HepG2 (cell line): ENCODE results near the gene TSKU. TPM values are rescaled to one million over a fixed set of nuclear protein-coding genes. Genes with fewer than 3 reads are reported as not detected.

Source experiments
- ATAC-seq: fragments of 200-7000 bp; cut with Tn5 transposase; 3 replicates; pipeline ENCODE4 v1.9.1; 2020; ENCODE audit warnings: mild to moderate bottlenecking, moderate library complexity
- BruUV-seq: library from RNA; stranded (reverse); fragments of 400-500 nt; replicated peaks from 2 replicates; lab custom pipeline; 2021; lab: Mats Ljungman, UMichigan
- CTCF ChIA-PET: fragments of 300-600 bp; formaldehyde crosslinking; extraction: SDS; loops from one replicate; lab custom pipeline; 2021; ENCODE audit warnings: low total read pairs, inconsistent platforms, low intra/inter-chr PET ratio; lab: Yijun Ruan, JAX
- POLR2A ChIA-PET: fragments of 350-600 bp; sonication (Branson Sonifier 250); formaldehyde crosslinking; loops from one replicate; lab custom pipeline; 2020; ENCODE audit warnings: antibody characterized with exemption, inconsistent platforms; lab: Yijun Ruan, JAX
- DNase-seq: peaks from one replicate; pipeline ENCODE4 v3.0.0-alpha.2; 2015; ENCODE audit warnings: low spot score
- FAIRE-seq: peaks from 3 replicates; lab custom pipeline; 2011; peaks lifted over from hg19 to GRCh38; lab: Jason Lieb, UNC
- H2AFZ ChIP-seq: one replicate; pipeline ENCODE4 v1.6.1; 2011; ENCODE audit warnings: low read length, inconsistent platforms
- H3K27ac ChIP-seq: fragments of 300-600 bp; 3 replicates; pipeline ENCODE4 v1.8.0; 2011; ENCODE audit warnings: mixed run types, mild to moderate bottlenecking, mixed read lengths, low read length, inconsistent platforms; ENCODE audit not compliant: insufficient read depth; ENCODE audit errors: extremely low read length
- H3K27me3 ChIP-seq, 2 experiments: fragments of 200-600 bp in 1 of 2; 2 replicates in 1 of 2; 3 replicates in 1 of 2; pipeline versions ENCODE4 v1.6.0 to v1.8.0; 2011; ENCODE audit warnings: low read length in 2 of 2, mild to moderate bottlenecking in 2 of 2, moderate library complexity in 2 of 2, inconsistent platforms in 1 of 2; ENCODE audit not compliant: insufficient read depth in 2 of 2, control insufficient read depth in 1 of 2
- H3K36me3 ChIP-seq, 2 experiments: fragments of 200-600 bp in 1 of 2; replicated peaks in 1 of 2; 2 replicates in 1 of 2; 3 replicates in 1 of 2; pipeline versions ENCODE4 v1.5.1 to v1.8.0; 2011; ENCODE audit warnings: low read length in 2 of 2, inconsistent platforms in 1 of 2; ENCODE audit not compliant: insufficient read depth in 2 of 2, control insufficient read depth in 1 of 2
- H3K4me1 ChIP-seq: 2 replicates; pipeline ENCODE4 v1.5.1; 2012; ENCODE audit warnings: low read length, inconsistent platforms; ENCODE audit not compliant: insufficient read depth
- H3K4me2 ChIP-seq: 2 replicates; pipeline ENCODE4 v1.6.0; 2011; ENCODE audit warnings: low read depth, low read length, inconsistent platforms
- H3K4me3 ChIP-seq, 3 experiments: fragments of 200-600 bp in 1 of 3; sonication (generic), shearing (Covaris generic) in 1 of 3; replicated peaks in 1 of 3; 2 replicates each; pipeline ENCODE4 v1.5.1; 2011 to 2016; ENCODE audit warnings: low read length in 3 of 3, inconsistent platforms in 2 of 3, low read depth in 2 of 3, mild to moderate bottlenecking in 2 of 3, control low read depth in 1 of 3, mixed read lengths in 1 of 3; ENCODE audit not compliant: insufficient read depth in 1 of 3
- H3K79me2 ChIP-seq: one replicate; pipeline ENCODE4 v1.6.1; 2011; ENCODE audit warnings: low read length, inconsistent platforms; ENCODE audit not compliant: insufficient read depth
- H3K9ac ChIP-seq: 2 replicates; pipeline ENCODE4 v1.6.0; 2011; ENCODE audit warnings: mild to moderate bottlenecking, low read depth, low read length, inconsistent platforms; ENCODE audit not compliant: insufficient read depth
- H3K9me3 ChIP-seq: 2 replicates; pipeline ENCODE4 v1.5.1; 2012; ENCODE audit warnings: mild to moderate bottlenecking, low read length
- H4K20me1 ChIP-seq: 2 replicates; pipeline ENCODE4 v1.6.0; 2011; ENCODE audit warnings: inconsistent platforms, mild to moderate bottlenecking, low read length, moderate library complexity; ENCODE audit not compliant: insufficient read depth
- ATRX ChIP-seq: sonication (generic); formaldehyde crosslinking; IDR thresholded peaks from 2 replicates; pipeline ENCODE4 v1.4.0; 2020; ENCODE audit warnings: missing genetic modification reagents, borderline replicate concordance
- CCAR2 ChIP-seq: fragments of 200-400 bp; formaldehyde crosslinking; optimal IDR thresholded peaks from 2 replicates; pipeline ENCODE3; 2018; ENCODE audit warnings: low read depth, mild to moderate bottlenecking, low read length, moderate library complexity
- GLMP ChIP-seq: sonication (generic); formaldehyde crosslinking; IDR thresholded peaks from 2 replicates; pipeline ENCODE4 v1.9.0; 2021; ENCODE audit warnings: missing genetic modification reagents, mild to moderate bottlenecking, borderline replicate concordance
- KAT8 ChIP-seq: IDR thresholded peaks from 2 replicates; pipeline ENCODE4 v1.6.1; 2016; ENCODE audit warnings: missing genetic modification reagents, missing compliant biosample characterization
- LCORL ChIP-seq, 2 experiments: fragments of 450-650 bp in 1 of 2; sonication (generic) in 1 of 2; formaldehyde crosslinking in 1 of 2; IDR thresholded peaks; 2 replicates each; pipeline versions ENCODE4 v1.5.0 to v1.6.1; 2017 to 2020; ENCODE audit warnings: antibody characterized with exemption in 1 of 2, missing genetic modification reagents in 1 of 2
- ONECUT2 ChIP-seq: sonication (generic); formaldehyde crosslinking; IDR thresholded peaks from 2 replicates; pipeline ENCODE4 v1.4.0; 2020; ENCODE audit warnings: missing genetic modification reagents
- TRIM24 ChIP-seq: sonication (generic); formaldehyde crosslinking; IDR thresholded peaks from 2 replicates; pipeline ENCODE4 v1.8.0; 2022; ENCODE audit warnings: mild to moderate bottlenecking, missing genetic modification reagents
- ZNF205 ChIP-seq: IDR thresholded peaks from 2 replicates; pipeline ENCODE4 v1.6.1; 2018; ENCODE audit warnings: missing biosample characterization, missing genetic modification reagents
- ZNF383 ChIP-seq: sonication (generic); formaldehyde crosslinking; IDR thresholded peaks from 2 replicates; pipeline ENCODE4 v1.4.0; 2020; ENCODE audit warnings: missing genetic modification reagents, mild to moderate bottlenecking, borderline replicate concordance
- ZNF556 ChIP-seq: sonication (generic); formaldehyde crosslinking; IDR thresholded peaks from 2 replicates; pipeline ENCODE4 v1.4.0; 2020; ENCODE audit warnings: mild to moderate bottlenecking, missing genetic modification reagents, borderline replicate concordance
- ZNF562 ChIP-seq: sonication (generic); formaldehyde crosslinking; IDR thresholded peaks from 2 replicates; pipeline ENCODE4 v1.8.0; 2022; ENCODE audit warnings: missing genetic modification reagents, borderline replicate concordance
- WGBS: methylation state at CpG from one replicate; pipeline ENCODE4 v1.1.6; 2017; ENCODE audit warnings: low lambda C conversion rate; 5-methylcytosine and 5-hydroxymethylcytosine counted together
- in situ Hi-C: cut with HindIII; loops from 2 replicates; pipeline ENCODE4 v1.10.0; 2017; ENCODE audit warnings: low pct_unique_long_range_greater_than_20kb; ENCODE audit not compliant: extremely low pct_ligation_motif_present
- intact Hi-C: fragments of 100-400 bp; cut with micrococcal nuclease; formaldehyde crosslinking; loops from one replicate; pipeline ENCODE4 v1.10.0; 2022; ENCODE audit not compliant: unreplicated experiment
- polyA plus RNA-seq, 8 experiments: library from polyadenylated mRNA; depleted of rRNA in 3 of 8; stranded (reverse) in 7 of 8; unstranded in 1 of 8; fragments of >200 nt; fragmentation: Illumina TruSeq in 4 of 8; extraction: Trizol in 4 of 8; gene quantifications; 2 replicates each; pipeline versions ENCODE4 v1.2.1 to v1.2.3, GENCODE V29; 2011 to 2016; ENCODE audit warnings: low read depth in 4 of 8, missing spikeins in 1 of 8, mixed read lengths in 1 of 8; ENCODE audit not compliant: insufficient read depth in 1 of 8
- total RNA-seq, 5 experiments: library from RNA; depleted of rRNA; stranded (reverse); fragments of >200 nt; fragmentation: Illumina TruSeq; extraction: Trizol; gene quantifications; 2 replicates each; pipeline ENCODE4 v1.2.3, GENCODE V29; 2016; ENCODE audit warnings: low read depth in 1 of 5

The TSKU gene
- total and polyA plus RNA-seq, 2 of the 13 experiments (the other 11 are each of a cell fraction or from before 2014, with no cell fraction given), result 20.3 to 21.4 TPM

GRCh38 chr11:76753950-76754349 lies 29.2 kb upstream of the TSKU start (continued):
- TF ChIP-seq ZNF556 (CRISPR knock-in tag), result no peak
- TF ChIP-seq TRIM24, result no peak

GRCh38 chr11:76756341-76756741 lies 26.8 kb upstream of the TSKU start:
- no peaks in the 10 kb centered on the region for H3K36me3 ChIP-seq
- H3K9me3 ChIP-seq, result no peaks in the 10 kb centered on the region
- H3K9ac ChIP-seq, result no peak overlapping the region
- no peak overlapping the region for H3K4me3 ChIP-seq
- H3K27ac ChIP-seq, result no peak overlapping the region
- ChIA-PET POLR2A (no interaction called here), CTCF (no interaction called here)
- H3K4me2 ChIP-seq, result no peak overlapping the region
- no peak for DNase-seq
- H3K27me3 ChIP-seq, result peaks cover 0 to 3% of the 10 kb centered on the region in 2 experiments; a peak in 1 of 5 replicates
- TF ChIP-seq ZNF205 (no peak), KAT8 (CRISPR knock-in tag) (no peak), ONECUT2 (no peak), LCORL (IDR thresholded peaks at IDR 0.05) (no peak), LCORL (CRISPR knock-in tag; IDR thresholded peaks at IDR 0.05) (no peak), ATRX (CRISPR knock-in tag) (no peak), ZNF562 (CRISPR knock-in tag) (no peak), GLMP (no peak), CCAR2 (no peak), ZNF383 (CRISPR knock-in tag) (no peak)
- intact Hi-C loops, result no loop called here
- H4K20me1 ChIP-seq, result no peaks in the 10 kb centered on the region
- H3K4me1 ChIP-seq, result peaks cover 17% of the 10 kb centered on the region
- 90% methylated on average over 6 of the region's 6 CpGs for WGBS
- H3K79me2 ChIP-seq, result no peaks in the 10 kb centered on the region
- no peak for FAIRE-seq
- no TSS peak for BruUV-seq
- no peak overlapping the region for H2AFZ ChIP-seq
- in situ Hi-C loops, result no loop called here
- no peak for ATAC-seq
